Esophagus muscularis mucosa (tissue), 4 donors: ENCODE results near the gene IER2. TPM values are rescaled to one million over a fixed set of nuclear protein-coding genes. Genes with fewer than 3 reads are reported as not detected.

Source experiments
- DNase-seq: peaks from one replicate; pipeline ENCODE4 v3.0.0-alpha.2; 2017; ENCODE audit errors: extremely low spot score
- H3K27ac ChIP-seq, 4 donors: fragments of 200-600 bp; sonication (generic); replicated peaks in 1 of 4; 1 replicate in 3 of 4; 2 replicates in 1 of 4; pipeline ENCODE4 v1.5.1; 2016 to 2019; ENCODE audit warnings: mild to moderate bottlenecking in 1 of 4
- H3K27me3 ChIP-seq, 4 donors: fragments of 200-600 bp; sonication (generic); one replicate each; pipeline versions ENCODE4 v1.5.1 to v1.6.0; 2016 to 2019
- H3K36me3 ChIP-seq, 4 donors: fragments of 200-600 bp; sonication (generic); one replicate each; pipeline ENCODE4 v1.5.1; 2016 to 2019
- H3K4me1 ChIP-seq, 4 donors: fragments of 200-600 bp; sonication (generic); one replicate each; pipeline ENCODE4 v1.5.1; 2016 to 2019
- H3K4me3 ChIP-seq, 4 donors: fragments of 200-600 bp; sonication (generic); 1 replicate in 2 of 4; 2 replicates in 2 of 4; pipeline ENCODE4 v1.5.1; 2016 to 2019; ENCODE audit warnings: mild to moderate bottlenecking in 4 of 4, moderate library complexity in 1 of 4
- H3K9me3 ChIP-seq, 4 donors: fragments of 200-600 bp; sonication (generic); 1 replicate in 3 of 4; 2 replicates in 1 of 4; pipeline ENCODE4 v1.5.1; 2016 to 2019
- EP300 ChIP-seq: sonication (generic); formaldehyde crosslinking; IDR thresholded peaks from one replicate; pipeline ENCODE4 v1.6.1; 2017; ENCODE audit warnings: antibody characterized with exemption
- POLR2A ChIP-seq: fragments of 450-650 bp; IDR thresholded peaks from one replicate; pipeline ENCODE4 v1.6.1; 2017; ENCODE audit warnings: antibody characterized with exemption, moderate library complexity, mild to moderate bottlenecking, low read depth
- POLR2AphosphoS5 ChIP-seq, 2 donors: sonication (generic); formaldehyde crosslinking; IDR thresholded peaks; one replicate each; pipeline ENCODE4 v1.6.1; 2017; ENCODE audit warnings: antibody characterized with exemption in 2 of 2
- WGBS: methylation state at CpG from one replicate; pipeline ENCODE4 v1.1.5; 2018; 5-methylcytosine and 5-hydroxymethylcytosine counted together
- intact Hi-C: fragments of 100-400 bp; cut with DNase I; formaldehyde crosslinking; loops from one replicate; pipeline ENCODE4 v1.15.1; 2023
- total RNA-seq, 4 donors: library from RNA; depleted of rRNA; stranded (reverse); fragments of >200 nt; gene quantifications; one replicate each; pipeline versions ENCODE4 v1.1.0 to v1.2.1, GENCODE V29; 2016
- TF ChIP-seq, protein P1 (sequence below), 3 experiments: fragments of 200-600 bp in 2 of 3; fragments of 450-650 bp in 1 of 3; sonication (generic) in 2 of 3; IDR thresholded peaks; one replicate each; pipeline ENCODE4 v1.5.1; 2017 to 2019; ENCODE audit warnings: antibody characterized with exemption in 3 of 3, mild to moderate bottlenecking in 2 of 3, moderate library complexity in 1 of 3

IER2 gene, protein sequence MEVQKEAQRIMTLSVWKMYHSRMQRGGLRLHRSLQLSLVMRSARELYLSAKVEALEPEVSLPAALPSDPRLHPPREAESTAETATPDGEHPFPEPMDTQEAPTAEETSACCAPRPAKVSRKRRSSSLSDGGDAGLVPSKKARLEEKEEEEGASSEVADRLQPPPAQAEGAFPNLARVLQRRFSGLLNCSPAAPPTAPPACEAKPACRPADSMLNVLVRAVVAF
- total RNA-seq = 100 to 1,000 TPM in 1 of 4 donors, 10 to 100 TPM in 3; 29.1 to 144 (median 62.3) TPM

DNA sequence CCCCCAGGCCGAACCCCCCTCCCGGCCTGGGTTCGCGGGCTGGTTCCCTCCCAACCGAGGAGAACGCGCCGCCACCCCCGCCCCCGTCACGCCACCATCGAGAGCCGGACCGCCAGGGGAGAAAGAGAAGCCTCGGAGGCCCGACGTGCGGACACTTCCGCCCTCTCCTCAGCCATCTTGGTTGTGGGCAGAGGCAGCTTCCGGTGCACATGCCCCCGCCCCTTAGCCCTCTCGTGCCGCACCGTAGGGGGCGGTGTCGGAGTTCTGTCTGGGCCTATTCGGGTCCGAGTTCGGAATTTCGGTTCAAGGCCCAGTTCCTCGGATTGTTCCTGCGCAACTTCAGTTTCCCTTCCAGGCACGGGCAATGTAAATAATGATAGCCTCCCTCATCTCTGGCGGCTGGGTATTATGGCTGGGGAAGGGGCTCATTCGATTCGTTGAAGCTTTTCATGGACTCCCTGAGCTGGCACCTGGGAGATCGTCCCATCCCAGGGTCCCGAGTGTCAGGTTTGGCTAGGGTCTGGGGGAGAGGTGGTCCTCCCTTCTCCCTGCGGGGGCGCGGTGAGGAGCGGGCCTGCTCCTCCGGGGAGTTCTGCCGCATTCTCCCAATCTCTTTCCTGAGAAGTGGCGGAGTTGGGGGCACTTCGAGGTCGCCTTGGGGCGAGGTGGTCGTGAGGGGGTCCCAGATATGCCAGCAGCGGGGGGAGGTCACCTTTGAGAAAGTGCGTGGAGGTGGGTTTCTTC is at the start of gene IER2, which contains the start of gene STX10:
Gene IER2 (plus strand): TSS at position 225 of the 744 bp plus-strand sequence. CDS start 2,776 bp downstream, outside the sequence.
Gene STX10 (minus strand): TSS at position 189 of the 744 bp plus-strand sequence. CDS start 202 bp downstream, outside the sequence.
- intact Hi-C loops = loop anchor here (10.0 kb wide), 1 partner anchor 694 kb away; no protein-coding TSS in a partner anchor
- no peak for TF ChIP-seq EP300
- peak; percentile 66 for TF ChIP-seq POLR2A
- TF ChIP-seq, protein P1, sequence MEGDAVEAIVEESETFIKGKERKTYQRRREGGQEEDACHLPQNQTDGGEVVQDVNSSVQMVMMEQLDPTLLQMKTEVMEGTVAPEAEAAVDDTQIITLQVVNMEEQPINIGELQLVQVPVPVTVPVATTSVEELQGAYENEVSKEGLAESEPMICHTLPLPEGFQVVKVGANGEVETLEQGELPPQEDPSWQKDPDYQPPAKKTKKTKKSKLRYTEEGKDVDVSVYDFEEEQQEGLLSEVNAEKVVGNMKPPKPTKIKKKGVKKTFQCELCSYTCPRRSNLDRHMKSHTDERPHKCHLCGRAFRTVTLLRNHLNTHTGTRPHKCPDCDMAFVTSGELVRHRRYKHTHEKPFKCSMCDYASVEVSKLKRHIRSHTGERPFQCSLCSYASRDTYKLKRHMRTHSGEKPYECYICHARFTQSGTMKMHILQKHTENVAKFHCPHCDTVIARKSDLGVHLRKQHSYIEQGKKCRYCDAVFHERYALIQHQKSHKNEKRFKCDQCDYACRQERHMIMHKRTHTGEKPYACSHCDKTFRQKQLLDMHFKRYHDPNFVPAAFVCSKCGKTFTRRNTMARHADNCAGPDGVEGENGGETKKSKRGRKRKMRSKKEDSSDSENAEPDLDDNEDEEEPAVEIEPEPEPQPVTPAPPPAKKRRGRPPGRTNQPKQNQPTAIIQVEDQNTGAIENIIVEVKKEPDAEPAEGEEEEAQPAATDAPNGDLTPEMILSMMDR (IDR thresholded peaks at IDR 0.05) = peak; percentile 58 to 75 (median 62)
- peak; percentile 98 to 99 for TF ChIP-seq POLR2AphosphoS5 (IDR thresholded peaks at IDR 0.05)
- Histone ChIP-seq H3K27ac (peak within 1 kb of the TSS; percentile 95 to 100 (median 98)), H3K4me1 (peaks cover 10 to 57% (median 40%) of the 10 kb centered on the region in 4 donors), H3K36me3 (peaks cover 0 to 23% (median 8%) of the 10 kb centered on the region in 4 donors), H3K27me3 (no peaks in the 10 kb centered on the region), H3K9me3 (no peaks in the 10 kb centered on the region), H3K4me3 (peak within 1 kb of the TSS; percentile 70 to 95 (median 94))
- 0% methylated on average over 7 of the region's 51 CpGs for WGBS
- DNase-seq = peak; percentile 99

DNA sequence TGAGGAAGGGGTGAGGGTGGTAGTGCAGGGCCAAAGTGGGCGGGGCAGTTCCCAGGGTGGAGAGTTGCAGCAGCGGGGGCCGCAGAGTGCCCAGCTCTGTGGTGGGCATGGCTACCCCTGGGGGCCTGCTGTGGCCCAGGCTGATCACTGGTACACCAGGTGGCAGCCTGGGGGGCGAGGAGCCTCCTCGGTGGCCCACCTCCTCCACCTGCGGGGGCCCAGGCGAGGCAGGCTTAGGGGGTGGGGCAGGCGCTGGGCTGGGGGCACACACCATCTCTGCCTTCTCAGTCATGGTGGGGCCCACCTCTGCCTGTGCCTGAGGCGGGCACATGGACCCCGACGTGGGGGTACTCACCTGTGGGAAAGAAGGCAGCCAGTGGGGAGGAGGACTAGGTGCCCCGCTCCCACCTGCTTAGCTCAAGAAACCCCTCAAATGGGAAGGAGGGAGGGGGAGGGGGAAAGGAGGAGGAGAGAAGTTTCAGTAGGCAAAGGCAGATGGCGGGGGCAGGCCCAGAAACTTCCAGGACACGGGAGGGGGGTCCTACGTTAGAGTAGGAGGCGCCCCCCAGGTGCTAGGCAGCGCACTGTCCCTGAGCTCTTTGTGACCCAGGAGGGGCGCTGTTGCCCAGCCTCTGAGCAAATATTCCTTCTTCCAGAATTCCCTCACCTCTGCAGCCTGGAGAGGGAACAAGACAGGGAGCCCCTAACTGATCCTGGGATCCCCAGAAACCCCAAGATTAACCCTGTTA is 49.2 kb upstream of the IER2 start:
- 52% methylated on average over 10 of the region's 18 CpGs for WGBS
- Histone ChIP-seq H3K27me3 (peaks cover 0 to 8% (median 0%) of the 10 kb centered on the region in 4 donors), H3K27ac (peak overlapping the region; percentile 77 to 90 (median 85)), H3K4me1 (peaks cover 57 to 88% (median 83%) of the 10 kb centered on the region in 4 donors), H3K4me3 (peak overlapping the region; percentile 43 to 57 (median 52)), H3K36me3 (peaks cover 0 to 9% (median under 1%) of the 10 kb centered on the region in 4 donors), H3K9me3 (no peaks in the 10 kb centered on the region)
- no peak for TF ChIP-seq POLR2A
- TF ChIP-seq, protein P1 (IDR thresholded peaks at IDR 0.05) = peak; percentile 8 to 26 (median 19)
- DNase-seq = no peak
- intact Hi-C loops = no loop called here

DNA sequence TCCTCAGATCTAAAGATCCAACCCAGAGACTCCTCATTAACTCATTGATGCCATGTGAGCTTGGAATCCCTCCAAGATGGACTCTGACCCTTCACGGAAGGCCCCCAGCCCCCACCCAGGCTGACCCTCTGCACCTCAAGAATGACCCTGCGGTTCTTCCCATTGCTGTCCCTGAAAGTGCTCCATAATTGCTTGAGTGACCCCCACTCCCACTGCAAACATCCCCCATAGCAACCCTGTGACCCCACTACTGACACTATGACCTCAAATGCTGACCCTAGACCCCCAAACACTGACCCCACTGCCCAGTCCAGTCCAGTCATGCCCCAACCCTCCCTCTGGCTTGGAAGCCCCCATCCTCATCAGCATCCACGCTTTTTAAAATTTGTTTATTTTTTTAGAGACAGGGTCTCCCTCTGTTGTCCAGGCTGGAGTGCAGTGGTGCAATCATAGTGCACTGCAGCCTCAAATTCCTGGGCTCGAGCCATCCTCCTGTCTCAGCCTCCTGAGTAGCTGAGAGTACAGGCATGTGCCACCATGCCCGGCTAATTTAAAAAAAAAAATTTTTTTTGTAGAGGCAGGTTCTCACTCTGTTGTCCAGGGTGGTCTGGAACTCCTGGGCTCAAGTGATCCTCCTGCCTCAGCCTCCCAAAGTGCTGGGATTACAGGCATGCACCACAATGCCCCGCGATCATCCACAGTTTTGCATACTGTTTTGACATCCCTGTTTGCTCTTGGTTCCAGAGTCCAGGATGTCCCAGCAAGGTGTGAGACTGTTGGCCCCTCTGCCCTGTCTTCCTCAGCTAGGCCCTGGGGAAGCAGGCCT is 48.4 kb upstream of the IER2 start:
- no peak for TF ChIP-seq POLR2A
- TF ChIP-seq, protein P1 (IDR thresholded peaks at IDR 0.05) = no peak
- TF ChIP-seq EP300 = no peak
- TF ChIP-seq POLR2AphosphoS5 (IDR thresholded peaks at IDR 0.05) = no peak
- H3K4me3 ChIP-seq = peak overlapping the region; percentile 43 to 57 (median 52)
- H3K27ac ChIP-seq = peak overlapping the region; percentile 70 to 90 (median 75)
- H3K27me3 ChIP-seq = peaks cover 0 to 8% (median 0%) of the 10 kb centered on the region in 4 donors
- intact Hi-C loops = no loop called here
- no peak for DNase-seq
- no peaks in the 10 kb centered on the region for H3K9me3 ChIP-seq
- peaks cover 0 to 9% (median 2%) of the 10 kb centered on the region in 4 donors for H3K36me3 ChIP-seq
- peaks cover 57 to 81% (median 75%) of the 10 kb centered on the region in 4 donors for H3K4me1 ChIP-seq
- WGBS = 72% methylated on average over 7 of the region's 7 CpGs

DNA sequence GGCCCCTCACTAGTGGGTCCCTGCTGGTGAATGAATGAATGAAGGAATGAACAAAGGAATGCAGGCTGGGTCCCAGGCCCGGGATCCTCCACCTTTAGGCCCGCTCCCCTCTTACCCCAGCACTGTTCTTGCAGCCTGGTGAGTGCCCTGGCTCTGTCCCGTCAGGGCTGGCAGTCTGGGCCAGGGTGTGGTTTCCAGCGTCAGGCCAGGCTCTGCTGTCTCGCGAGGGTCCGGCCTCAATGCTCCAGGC is 47.9 kb upstream of the IER2 start:
- intact Hi-C loops = no loop called here
- H3K4me3 ChIP-seq = peak overlapping the region; percentile 43 to 57 (median 52)
- peaks cover 0 to 14% (median 4%) of the 10 kb centered on the region in 4 donors for H3K36me3 ChIP-seq
- H3K27ac ChIP-seq = peak overlapping the region; percentile 70 to 90 (median 75)
- H3K4me1 ChIP-seq = peaks cover 57 to 77% (median 73%) of the 10 kb centered on the region in 4 donors
- DNase-seq = no peak
- H3K27me3 ChIP-seq = peaks cover 0 to 7% (median 0%) of the 10 kb centered on the region in 4 donors
- WGBS = no CpG with 5 or more reads among the region's 7 CpGs
- no peaks in the 10 kb centered on the region for H3K9me3 ChIP-seq
- TF ChIP-seq POLR2A = no peak
- TF ChIP-seq, protein P1 (IDR thresholded peaks at IDR 0.05) = no peak
- no peak for TF ChIP-seq POLR2AphosphoS5 (IDR thresholded peaks at IDR 0.05)
- TF ChIP-seq EP300 = no peak
